Skin epidermis (tissue), 12 donors: ENCODE results near the gene ZNF341.

Source experiments
- H3K27ac ChIP-seq, 21 experiments: fragments of 200-600 bp; sonication (generic) in 11 of 21; one replicate each; pipeline ENCODE4 v1.5.0; 2020; ENCODE audit warnings: mild to moderate bottlenecking in 3 of 21, inconsistent platforms in 2 of 21, moderate library complexity in 2 of 21
- H3K4me3 ChIP-seq, 7 experiments: fragments of 200-600 bp; sonication (generic) in 2 of 7; one replicate each; pipeline ENCODE4 v1.5.0; 2020; ENCODE audit warnings: inconsistent platforms in 2 of 7, mild to moderate bottlenecking in 2 of 7, moderate library complexity in 1 of 7

The ZNF341 gene

GRCh38 chr20:33812908-33813462 lies 81.2 kb downstream of the ZNF341 start:
- H3K27ac ChIP-seq = peak overlapping the region in 20 of 21 experiments; percentile 90 to 100 (median 98)

DNA sequence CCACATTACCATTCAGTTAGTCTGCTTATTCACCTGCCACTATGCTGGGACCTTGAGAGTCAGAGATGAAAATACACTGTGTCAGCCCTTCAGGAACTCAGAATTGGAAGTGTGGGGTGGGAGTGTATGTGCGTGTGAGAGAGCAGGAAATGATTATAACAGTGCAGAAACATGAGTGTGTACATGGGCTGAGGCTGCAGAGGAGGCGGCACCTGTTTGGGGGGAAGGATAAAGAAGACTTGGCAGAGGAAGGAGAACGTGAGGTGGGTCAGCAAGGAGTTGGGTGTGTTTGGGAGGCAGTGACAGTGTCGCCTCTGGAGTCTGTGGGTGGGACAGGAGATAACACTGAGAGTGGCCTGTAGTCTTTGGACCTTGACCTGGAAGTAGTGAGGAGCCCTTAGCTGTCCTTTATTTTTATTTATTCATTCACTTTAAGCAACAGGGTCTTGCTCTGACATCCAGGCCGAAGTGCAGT lies 82.5 kb downstream of the ZNF341 start:
- H3K4me3 ChIP-seq = no peak overlapping the region
- no peak overlapping the region for H3K27ac ChIP-seq

More at GRCh38 chr20:33812908-33813462, 81.2 kb downstream of the ZNF341 start:
- H3K4me3 ChIP-seq = peak overlapping the region; percentile 75 to 95 (median 88)

DNA sequence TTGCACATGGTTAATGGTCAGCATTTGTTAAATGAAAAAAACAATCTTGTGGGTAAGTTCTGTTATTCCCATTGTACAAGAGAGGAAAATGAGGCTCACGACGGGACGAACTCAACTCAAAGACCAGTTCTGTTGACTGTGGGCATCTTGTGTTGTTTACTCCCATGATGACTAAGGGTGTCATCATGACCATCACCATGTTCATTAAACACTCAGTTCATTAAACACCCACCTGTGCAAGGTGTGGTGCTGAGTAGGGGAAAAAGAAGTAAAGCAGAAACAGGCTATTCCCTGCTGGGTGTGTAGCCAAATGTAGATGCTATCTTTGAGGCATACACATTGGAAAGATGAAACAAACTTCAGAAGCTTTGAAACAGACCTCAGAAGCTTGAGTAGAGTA lies 83.9 kb downstream of the ZNF341 start:
- no peak overlapping the region for H3K4me3 ChIP-seq
- no peak overlapping the region for H3K27ac ChIP-seq

DNA sequence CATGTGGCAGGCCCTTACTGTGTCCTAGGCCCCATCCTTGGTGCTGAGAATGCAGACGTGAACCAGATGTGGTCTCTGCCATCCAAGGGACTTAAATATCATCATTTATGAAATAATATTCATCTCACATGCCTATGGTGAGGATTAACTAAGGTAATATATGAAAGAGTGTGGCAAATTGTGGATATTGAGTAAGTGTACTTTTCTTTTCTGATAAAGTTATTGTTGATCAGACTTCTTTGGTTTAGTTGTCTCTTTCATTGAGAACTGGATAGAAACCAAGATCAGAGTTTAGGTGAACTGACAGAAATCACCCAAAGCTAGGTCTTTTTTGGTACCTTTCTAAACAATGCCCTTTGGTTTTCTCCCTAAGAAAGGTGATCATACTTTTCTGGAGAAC lies 84.4 kb downstream of the ZNF341 start:
- Histone ChIP-seq H3K27ac (no peak overlapping the region), H3K4me3 (no peak overlapping the region)

DNA sequence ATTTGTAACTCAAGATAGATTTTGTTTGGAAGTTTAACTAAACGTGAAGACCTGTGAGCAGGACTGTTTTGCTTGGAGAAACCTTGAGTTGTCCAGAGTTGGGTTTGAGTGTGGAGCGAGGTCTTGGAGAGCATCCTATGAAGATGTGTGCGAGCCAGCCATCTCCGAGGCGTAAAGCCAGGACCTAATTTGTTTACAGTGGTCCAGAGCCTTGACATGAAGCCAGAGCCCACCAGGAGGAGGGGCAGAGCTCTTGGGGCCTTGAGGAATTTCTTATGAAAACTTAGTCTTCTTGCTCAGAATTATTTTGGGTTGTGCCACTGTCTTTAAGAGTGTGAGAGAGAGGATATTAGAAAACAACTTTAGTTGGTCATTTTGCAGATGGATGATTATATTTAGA lies 85.6 kb downstream of the ZNF341 start:
- H3K4me3 ChIP-seq = no peak overlapping the region
- H3K27ac ChIP-seq = peak overlapping the region in 1 of 21 experiments; percentile 7

GRCh38 chr20:33819456-33819855 lies 87.7 kb downstream of the ZNF341 start:
- Histone ChIP-seq H3K4me3 (no peak overlapping the region), H3K27ac (no peak overlapping the region)

DNA sequence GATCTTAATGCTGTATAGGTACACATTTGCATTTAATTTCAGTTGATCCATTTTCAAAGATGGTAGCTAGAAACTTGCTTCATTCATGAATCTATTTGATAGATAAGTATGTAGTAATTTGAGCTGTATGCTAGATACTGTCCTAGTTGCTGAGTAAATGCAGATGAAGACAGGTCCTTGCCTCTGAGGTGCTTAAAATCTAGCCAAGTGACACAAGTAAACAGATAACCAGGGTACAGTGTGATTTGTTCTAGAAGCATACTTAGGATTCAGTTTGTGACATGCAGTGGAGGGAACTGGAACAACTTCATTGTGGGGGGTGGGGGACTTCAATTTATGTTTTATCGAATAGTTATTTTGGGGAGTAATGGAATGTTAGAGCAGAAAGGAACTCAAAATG lies 88.6 kb downstream of the ZNF341 start:
- Histone ChIP-seq H3K4me3 (no peak overlapping the region), H3K27ac (no peak overlapping the region)

DNA sequence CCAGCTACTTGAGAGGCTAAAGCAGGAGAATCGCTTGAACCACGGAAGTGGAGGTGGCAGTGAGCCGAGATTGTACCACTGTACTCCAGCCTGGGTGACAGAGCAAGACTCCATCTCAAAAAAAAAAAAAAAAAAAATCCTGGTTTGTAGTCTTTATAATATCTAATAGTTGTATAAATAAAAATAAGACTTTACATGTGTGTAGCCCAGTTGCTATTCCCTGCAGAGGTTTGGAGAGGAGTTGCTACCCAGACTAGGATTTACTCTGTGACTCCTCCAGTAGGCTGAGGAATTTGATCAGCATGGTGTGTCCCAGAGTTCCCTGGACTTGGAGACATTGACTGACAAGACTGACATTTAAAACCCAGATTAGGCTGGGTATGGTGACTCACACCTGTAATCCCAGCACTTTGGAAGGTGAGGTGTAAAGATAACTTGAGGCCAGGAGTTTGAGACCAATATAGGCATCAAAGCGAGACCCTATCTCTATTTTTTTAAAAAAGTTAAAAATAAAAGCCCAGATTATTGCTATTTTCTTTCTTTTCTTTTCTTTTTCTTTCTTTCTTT lies 89.6 kb downstream of the ZNF341 start:
- no peak overlapping the region for H3K4me3 ChIP-seq

DNA sequence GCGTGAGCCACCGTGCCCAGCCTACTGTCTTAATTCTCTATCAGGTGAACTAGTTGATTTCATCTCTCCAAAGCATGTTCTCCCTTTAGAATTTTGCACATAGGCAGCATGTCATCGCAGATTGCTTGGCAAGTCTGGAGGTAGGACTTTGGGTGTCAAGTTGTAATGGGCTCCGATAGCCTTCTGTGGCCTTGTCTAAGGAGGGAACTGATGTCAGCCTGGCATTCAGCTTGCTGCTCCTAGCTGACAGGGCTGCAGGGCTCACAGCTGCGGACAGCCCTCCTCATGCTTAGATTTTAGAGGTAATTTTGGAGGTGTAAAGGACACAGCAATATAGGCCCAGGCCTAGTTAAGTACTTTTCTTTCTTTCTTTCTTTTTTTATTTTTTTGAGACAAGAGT lies 90.6 kb downstream of the ZNF341 start:
- Histone ChIP-seq H3K27ac (no peak overlapping the region), H3K4me3 (no peak overlapping the region)

More for the DNA sequence above, 89.6 kb downstream of the ZNF341 start:
- no peak overlapping the region for H3K27ac ChIP-seq

DNA sequence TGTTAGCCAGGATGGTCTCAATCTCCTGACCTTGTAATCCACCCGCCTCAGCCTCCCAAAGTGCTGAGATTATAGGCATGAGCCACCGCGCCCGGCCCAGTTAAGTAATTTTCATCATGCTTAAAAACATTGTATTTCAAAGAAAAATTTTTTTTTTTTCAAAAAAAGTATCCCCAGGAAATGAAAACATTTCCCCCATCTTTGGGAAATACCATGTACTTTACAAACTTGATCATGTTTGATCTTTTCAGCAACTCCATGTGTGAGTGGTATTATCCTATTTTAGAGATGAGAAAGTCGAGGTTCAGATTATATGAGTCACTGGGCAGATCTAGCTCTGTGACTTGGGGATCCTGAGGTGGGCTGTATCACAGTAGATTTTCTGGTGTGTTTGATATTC lies 91.2 kb downstream of the ZNF341 start:
- Histone ChIP-seq H3K4me3 (no peak overlapping the region), H3K27ac (no peak overlapping the region)

DNA sequence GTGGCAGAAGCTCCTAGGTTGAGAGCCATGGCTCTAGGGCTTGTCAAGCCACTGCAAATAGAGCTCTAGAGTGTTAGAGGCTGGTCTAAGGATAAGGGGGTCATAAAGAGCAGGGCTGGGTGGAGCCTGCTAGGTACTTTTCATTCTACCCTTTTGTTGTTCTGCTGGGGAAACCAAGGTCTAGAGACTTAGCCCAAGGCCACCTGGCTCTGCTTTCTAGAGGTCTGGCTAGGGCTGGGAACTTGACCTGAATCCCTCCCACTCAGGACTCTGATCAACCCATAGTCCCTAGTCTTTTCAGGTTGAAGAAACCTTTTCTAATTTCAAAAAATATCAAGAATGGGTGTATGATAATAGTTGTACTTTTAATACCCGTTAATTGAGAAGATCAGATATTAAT lies 93.1 kb downstream of the ZNF341 start:
- Histone ChIP-seq H3K27ac (no peak overlapping the region), H3K4me3 (no peak overlapping the region)

DNA sequence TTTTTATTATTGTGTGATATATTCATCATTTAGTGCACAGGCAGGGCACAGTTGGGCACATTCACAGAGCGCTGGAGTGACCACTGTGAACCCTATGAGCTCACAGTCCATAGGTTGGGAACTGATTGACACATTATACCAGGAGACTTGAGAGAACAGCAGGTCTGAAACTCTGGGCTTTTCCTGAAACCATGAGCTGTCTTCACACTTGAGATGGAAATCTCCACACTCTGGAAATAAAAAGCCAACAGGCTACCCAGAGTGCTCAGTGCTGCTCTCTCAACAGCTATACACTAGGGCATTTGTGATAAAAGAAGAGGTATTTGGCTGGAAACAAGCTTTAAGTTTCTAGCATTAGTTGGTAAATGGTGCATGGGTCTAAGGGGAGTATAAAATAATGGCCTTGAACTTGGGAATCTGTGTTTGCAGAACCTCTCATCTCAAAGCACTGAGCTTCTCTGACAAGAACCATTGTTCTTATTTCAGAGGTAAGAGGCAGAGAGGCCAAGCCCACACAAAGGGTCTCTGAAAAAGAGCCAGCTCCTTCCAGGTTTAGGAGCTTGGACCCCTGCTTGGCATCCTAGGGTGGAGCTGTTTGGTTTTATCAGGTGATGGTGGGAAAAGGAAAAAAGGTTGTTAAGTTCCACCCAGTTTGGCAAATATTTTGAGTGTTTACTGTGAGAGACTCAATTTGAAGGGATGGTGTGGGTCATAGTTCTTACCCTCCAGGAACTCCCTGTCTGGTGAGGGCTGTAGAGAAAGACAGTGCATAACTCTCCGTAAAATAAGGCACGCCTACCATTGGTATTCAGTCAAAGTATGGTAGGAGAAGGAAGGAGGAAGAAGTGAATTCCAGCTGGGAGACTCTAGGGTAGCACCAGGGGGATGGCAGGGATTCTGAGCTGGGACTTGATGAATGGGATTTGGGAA lies 93.8 kb downstream of the ZNF341 start:
- no peak overlapping the region for H3K4me3 ChIP-seq
- no peak overlapping the region for H3K27ac ChIP-seq

DNA sequence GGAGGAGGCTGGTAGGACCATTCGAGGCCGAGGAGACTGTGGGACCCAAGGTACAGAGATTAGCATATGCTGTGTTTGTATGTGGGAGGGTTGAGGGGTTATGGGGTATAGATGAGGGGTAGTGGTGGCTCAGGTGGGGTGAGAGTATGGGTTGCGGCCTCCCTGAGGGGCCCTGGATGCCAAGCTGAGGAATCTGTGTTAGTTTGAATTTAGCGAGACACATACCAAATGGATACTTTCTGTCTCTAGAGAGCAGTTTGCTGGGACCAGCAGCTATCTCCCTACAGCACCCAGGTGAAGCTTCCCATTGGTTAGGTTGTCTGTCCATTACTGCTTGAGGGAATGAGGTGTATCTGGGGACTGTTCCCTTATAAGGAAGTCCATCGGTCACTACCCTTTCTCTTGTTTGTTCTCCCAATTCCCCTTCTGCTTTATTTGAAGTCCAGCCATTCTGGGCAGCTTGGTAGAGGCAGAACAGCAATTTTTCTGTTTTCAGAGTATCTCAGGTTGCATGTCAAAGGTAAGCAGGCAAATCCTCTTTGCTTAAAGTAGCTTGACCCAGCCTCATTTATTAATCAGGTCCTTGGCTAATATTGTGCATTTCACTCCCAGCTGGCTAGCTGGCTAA lies 94.6 kb downstream of the ZNF341 start:
- H3K4me3 ChIP-seq = no peak overlapping the region
- H3K27ac ChIP-seq = no peak overlapping the region

DNA sequence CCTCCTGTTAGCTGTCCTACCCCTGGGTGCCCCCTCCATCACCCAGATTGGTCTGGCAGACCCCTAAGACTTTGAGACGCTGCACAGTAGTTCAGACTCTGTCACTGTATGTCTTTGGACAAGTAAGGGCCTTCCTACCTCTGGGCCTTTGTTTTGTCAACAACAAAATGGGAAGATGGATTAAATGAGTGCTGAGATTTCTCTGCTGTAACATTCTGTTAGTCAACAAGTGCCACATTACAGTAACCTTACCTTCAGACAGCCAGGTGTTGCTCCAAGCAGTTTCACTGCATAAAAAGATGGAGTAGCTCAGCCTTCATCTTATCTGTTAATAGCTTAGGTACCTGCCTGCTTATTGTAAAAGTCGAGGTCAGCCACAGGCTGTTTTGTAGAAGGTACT lies 95.3 kb downstream of the ZNF341 start:
- Histone ChIP-seq H3K4me3 (no peak overlapping the region), H3K27ac (no peak overlapping the region)

GRCh38 chr20:33827634-33828325 lies 96.0 kb downstream of the ZNF341 start:
- Histone ChIP-seq H3K27ac (no peak overlapping the region), H3K4me3 (no peak overlapping the region)

DNA sequence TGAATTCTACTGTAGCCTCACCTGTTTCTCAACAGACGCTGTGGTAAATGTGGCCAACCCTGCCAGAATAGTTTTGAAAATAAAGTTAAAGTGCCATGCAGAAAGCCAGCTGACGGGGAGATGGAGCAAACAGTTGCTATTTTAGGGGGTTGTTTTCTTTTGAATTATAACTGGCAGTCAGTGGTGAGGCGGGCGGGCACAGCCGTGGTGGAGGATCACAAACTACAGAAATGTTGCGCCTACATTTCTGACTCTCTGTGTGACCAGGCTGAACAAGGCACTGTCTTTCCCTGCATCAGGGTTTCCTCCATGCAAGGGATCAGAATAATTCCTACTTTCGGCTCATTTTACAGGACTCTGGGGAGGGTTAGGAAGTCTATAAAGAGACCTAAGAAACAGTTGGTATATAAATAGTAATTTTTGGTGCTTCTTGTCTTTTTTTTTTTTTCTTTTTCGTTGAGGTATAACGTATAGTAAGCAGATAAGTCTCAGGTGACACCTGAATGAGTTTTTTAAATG lies 96.6 kb downstream of the ZNF341 start:
- H3K27ac ChIP-seq = no peak overlapping the region
- H3K4me3 ChIP-seq = no peak overlapping the region

- Histone ChIP-seq H3K4me3 (no peak overlapping the region), H3K27ac (peak overlapping the region in 3 of 21 experiments; percentile 20 to 26 (median 22))
Observed at GRCh38 chr20:33828967-33829560, 97.3 kb downstream of the ZNF341 start.

- H3K4me3 ChIP-seq = no peak overlapping the region
- peak overlapping the region in 2 of 21 experiments; percentile 16 to 26 for H3K27ac ChIP-seq
Observed at GRCh38 chr20:33829636-33830035, 97.8 kb downstream of the ZNF341 start.

DNA sequence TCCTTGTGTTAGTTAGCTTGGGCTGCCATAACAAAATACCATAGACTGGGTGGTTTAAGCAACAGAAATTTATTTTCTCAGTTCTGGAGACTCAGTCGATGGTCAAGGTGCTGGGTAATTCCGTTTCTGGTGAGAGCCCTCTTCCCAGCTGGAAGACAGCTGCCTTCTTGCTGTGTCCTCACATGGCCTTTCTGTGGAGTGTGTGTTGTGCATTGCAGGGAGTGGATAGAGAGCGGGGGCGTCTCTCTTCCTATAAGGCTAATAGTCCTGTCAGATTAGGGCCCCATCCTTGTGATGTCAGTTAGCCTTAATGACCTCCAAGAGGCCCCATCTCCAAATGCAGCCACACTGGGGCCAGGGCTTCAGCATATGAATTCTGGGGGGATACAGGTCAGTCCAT lies 98.6 kb downstream of the ZNF341 start:
- Histone ChIP-seq H3K4me3 (no peak overlapping the region), H3K27ac (no peak overlapping the region)
